ENCODE data around the gene CFAP20DC. TPM values are rescaled to one million over a fixed set of nuclear protein-coding genes. Genes with fewer than 3 reads are reported as not detected.
"Not testable (repeated sequence)": the region's sequence is repeated elsewhere in the genome, so short reads cannot be mapped to it uniquely, and the experiment has no call there.

The CFAP20DC gene
- total RNA-seq: 1 to 10 TPM in 2 of 6 donors, under 1 TPM in 3, not detected in 1; 0.30 to 4.3 (median 0.37) TPM

- Histone ChIP-seq H3K4me3 (peak within 1 kb of the TSS; percentile 18 to 66 (median 56)), H3K9me3 (no peaks in the 10 kb centered on the region), H3K27me3 (no peaks in the 10 kb centered on the region), H3K36me3 (no peaks in the 10 kb centered on the region), H3K27ac (peak within 1 kb of the TSS in 2 of 4 donors; percentile 48 to 77), H3K4me1 (peaks cover 0 to 12% (median 4%) of the 10 kb centered on the region in 4 donors)
- peak; percentile 90 to 95 for DNase-seq
- TF ChIP-seq POLR2A (IDR thresholded peaks at IDR 0.05) (peak in 2 of 4 donors; percentile 45 to 62), POLR2AphosphoS5 (IDR thresholded peaks at IDR 0.05) (peak in 1 of 2 donors; percentile 60), EP300 (IDR thresholded peaks at IDR 0.05) (no peak)
- TF ChIP-seq, protein P1, sequence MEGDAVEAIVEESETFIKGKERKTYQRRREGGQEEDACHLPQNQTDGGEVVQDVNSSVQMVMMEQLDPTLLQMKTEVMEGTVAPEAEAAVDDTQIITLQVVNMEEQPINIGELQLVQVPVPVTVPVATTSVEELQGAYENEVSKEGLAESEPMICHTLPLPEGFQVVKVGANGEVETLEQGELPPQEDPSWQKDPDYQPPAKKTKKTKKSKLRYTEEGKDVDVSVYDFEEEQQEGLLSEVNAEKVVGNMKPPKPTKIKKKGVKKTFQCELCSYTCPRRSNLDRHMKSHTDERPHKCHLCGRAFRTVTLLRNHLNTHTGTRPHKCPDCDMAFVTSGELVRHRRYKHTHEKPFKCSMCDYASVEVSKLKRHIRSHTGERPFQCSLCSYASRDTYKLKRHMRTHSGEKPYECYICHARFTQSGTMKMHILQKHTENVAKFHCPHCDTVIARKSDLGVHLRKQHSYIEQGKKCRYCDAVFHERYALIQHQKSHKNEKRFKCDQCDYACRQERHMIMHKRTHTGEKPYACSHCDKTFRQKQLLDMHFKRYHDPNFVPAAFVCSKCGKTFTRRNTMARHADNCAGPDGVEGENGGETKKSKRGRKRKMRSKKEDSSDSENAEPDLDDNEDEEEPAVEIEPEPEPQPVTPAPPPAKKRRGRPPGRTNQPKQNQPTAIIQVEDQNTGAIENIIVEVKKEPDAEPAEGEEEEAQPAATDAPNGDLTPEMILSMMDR (IDR thresholded peaks at IDR 0.05): peak in 1 of 6 experiments; percentile 5
- WGBS, 2 donors: 5 to 7% methylated on average over 15 to 48 of the region's 60 CpGs
- ATAC-seq (ENCODE audit: low FRiP score in 2 of 2): peak; percentile 96 to 99
Measured at GRCh38 chr3:59049671-59050331, at the start of gene CFAP20DC. Gene CFAP20DC (minus strand): TSS chr3:59050025. CDS start chr3:59049631, 394 bp downstream.

GRCh38 chr3:59098516-59098915, 48.7 kb upstream of the CFAP20DC start:
- not testable (repeated sequence) for H3K9me3 ChIP-seq; H3K4me1 ChIP-seq; H3K27ac ChIP-seq; H3K27me3 ChIP-seq; H3K4me3 ChIP-seq; DNase-seq; H3K36me3 ChIP-seq; ATAC-seq (ENCODE audit: low FRiP score in 2 of 2)
- WGBS, 2 donors: 56 to 59% methylated on average over 1 of the region's 1 CpG

- Histone ChIP-seq H3K4me1 (no peaks in the 10 kb centered on the region), H3K27me3 (no peaks in the 10 kb centered on the region), H3K36me3 (no peaks in the 10 kb centered on the region), H3K9me3 (peaks cover 0 to 8% (median 0%) of the 10 kb centered on the region in 4 donors), H3K4me3 (no peak overlapping the region), H3K27ac (no peak overlapping the region)
- WGBS, 2 donors: 85 to 90% methylated on average over 3 of the region's 3 CpGs
- TF ChIP-seq EP300 (IDR thresholded peaks at IDR 0.05): no peak
- no peak for ATAC-seq (ENCODE audit: low FRiP score in 2 of 2)
- DNase-seq: no peak
Measured at GRCh38 chr3:59094446-59094845, 44.6 kb upstream of the CFAP20DC start.

GRCh38 chr3:59093521-59093920, 43.7 kb upstream of the CFAP20DC start:
- no peak overlapping the region for H3K27ac ChIP-seq
- peaks cover 0 to 8% (median 0%) of the 10 kb centered on the region in 4 donors for H3K9me3 ChIP-seq
- no peak for TF ChIP-seq POLR2A (IDR thresholded peaks at IDR 0.05)
- TF ChIP-seq, protein P1 (IDR thresholded peaks at IDR 0.05): no peak
- no peak for TF ChIP-seq EP300 (IDR thresholded peaks at IDR 0.05)
- no peak for TF ChIP-seq POLR2AphosphoS5 (IDR thresholded peaks at IDR 0.05)
- no peaks in the 10 kb centered on the region for H3K4me1 ChIP-seq
- H3K27me3 ChIP-seq: no peaks in the 10 kb centered on the region
- no peak for DNase-seq
- no peak for ATAC-seq (ENCODE audit: low FRiP score in 2 of 2)
- WGBS, 2 donors: 85 to 95% methylated on average over 1 of the region's 1 CpG
- H3K36me3 ChIP-seq: no peaks in the 10 kb centered on the region
- H3K4me3 ChIP-seq: no peak overlapping the region

DNA sequence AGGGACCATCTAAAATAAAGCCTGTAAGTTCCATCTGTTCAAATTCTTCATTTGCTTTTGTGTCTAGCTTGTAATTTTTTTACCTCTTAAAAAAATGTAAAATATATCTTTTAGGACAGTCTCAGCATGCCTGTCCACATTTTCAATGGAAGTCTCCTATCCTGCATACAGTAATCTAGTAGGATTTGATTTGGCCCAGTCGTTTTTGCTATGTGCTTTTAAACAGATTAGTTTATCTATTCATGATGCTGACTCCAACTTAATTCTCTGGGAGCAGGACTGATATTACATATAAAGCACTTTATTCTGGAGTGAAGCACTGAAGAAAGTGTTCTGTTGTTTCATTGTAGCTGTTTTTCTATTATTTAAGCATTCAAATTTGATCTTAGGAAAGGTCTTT, 38.9 kb upstream of the CFAP20DC start:
- Histone ChIP-seq H3K27ac (no peak overlapping the region), H3K9me3 (no peaks in the 10 kb centered on the region), H3K4me3 (no peak overlapping the region), H3K4me1 (no peaks in the 10 kb centered on the region), H3K27me3 (no peaks in the 10 kb centered on the region), H3K36me3 (no peaks in the 10 kb centered on the region)
- WGBS, 2 donors: 62 to 63% methylated on average over 1 of the region's 1 CpG
- ATAC-seq (ENCODE audit: low FRiP score in 2 of 2) (no peak), DNase-seq (no peak)
- TF ChIP-seq POLR2A (IDR thresholded peaks at IDR 0.05) (no peak), POLR2AphosphoS5 (IDR thresholded peaks at IDR 0.05) (no peak), EP300 (IDR thresholded peaks at IDR 0.05) (no peak)
- TF ChIP-seq, protein P1 (IDR thresholded peaks at IDR 0.05): no peak

DNA sequence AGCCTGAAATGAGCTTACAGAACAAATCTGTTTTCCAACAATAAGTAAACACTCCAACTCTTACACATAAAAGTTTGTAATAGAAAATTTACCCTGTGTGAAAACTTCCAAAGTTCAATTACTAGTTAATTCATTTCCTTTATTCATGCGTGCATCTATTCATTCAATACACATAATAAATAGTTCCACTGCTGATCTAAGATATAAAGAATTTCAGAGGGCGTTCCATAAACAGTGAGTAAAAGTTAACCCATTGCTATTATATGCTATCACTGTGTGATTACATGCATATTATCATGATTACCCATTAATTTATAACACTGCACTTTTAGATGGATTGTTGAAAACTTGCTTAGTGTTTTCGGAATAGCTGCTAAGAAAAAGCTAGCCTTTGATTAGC, 36.2 kb upstream of the CFAP20DC start:
- TF ChIP-seq EP300 (IDR thresholded peaks at IDR 0.05): no peak
- TF ChIP-seq, protein P1 (IDR thresholded peaks at IDR 0.05): no peak
- no peak for TF ChIP-seq POLR2AphosphoS5 (IDR thresholded peaks at IDR 0.05)
- TF ChIP-seq POLR2A (IDR thresholded peaks at IDR 0.05): no peak
- no peak overlapping the region for H3K4me3 ChIP-seq
- no peaks in the 10 kb centered on the region for H3K36me3 ChIP-seq
- H3K27me3 ChIP-seq: no peaks in the 10 kb centered on the region
- ATAC-seq (ENCODE audit: low FRiP score in 2 of 2): no peak
- no peak overlapping the region for H3K27ac ChIP-seq
- no peak for DNase-seq
- no peaks in the 10 kb centered on the region for H3K9me3 ChIP-seq
- H3K4me1 ChIP-seq: no peaks in the 10 kb centered on the region
- 67 to 75% methylated on average over 3 of the region's 3 CpGs for WGBS, 2 donors
